GM12874 (cell line): ENCODE data around the gene PABPN1L.

ENCODE experiments used
- CTCF ChIP-seq: IDR thresholded peaks from 2 replicates; pipeline ENCODE4 v1.5.1; 2011; ENCODE audit warnings: low read depth, mild to moderate bottlenecking, control low read depth, low read length, moderate library complexity; ENCODE audit not compliant: insufficient read depth

The PABPN1L gene

GRCh38 chr16:88844419-88845036 is 21.9 kb downstream of the PABPN1L start:
- 0 out of 2 replicates have a peak, but pooled peaks have one; percentile 10 for TF ChIP-seq CTCF

GRCh38 chr16:88843256-88843655 is 23.2 kb downstream of the PABPN1L start:
- TF ChIP-seq CTCF = no peak

- TF ChIP-seq CTCF = no peak
Observed at GRCh38 chr16:88842806-88843205, 23.7 kb downstream of the PABPN1L start.

GRCh38 chr16:88842308-88842756 is 24.1 kb downstream of the PABPN1L start:
- no peak for TF ChIP-seq CTCF

- TF ChIP-seq CTCF = no peak
Observed at GRCh38 chr16:88841521-88842307, 24.7 kb downstream of the PABPN1L start.

GRCh38 chr16:88840600-88841215 is 25.8 kb downstream of the PABPN1L start:
- TF ChIP-seq CTCF = no peak

- TF ChIP-seq CTCF = no peak
Observed at GRCh38 chr16:88839745-88840599, 26.5 kb downstream of the PABPN1L start.
